Measurements from ENCODE around the gene BICC1.

- TF ChIP-seq CTCF (IDR thresholded peaks at IDR 0.05 in 4 of 5, conservative IDR thresholded peaks at IDR 0.05 in 1 of 5) (no peak), POLR2A (IDR thresholded peaks at IDR 0.05) (peak in 1 of 2 donors; percentile 0)
Measured at GRCh38 chr10:58756130-58756719, 243.6 kb downstream of the BICC1 start.
